GM12872 (cell line): Measurements from ENCODE around the gene IKBKE.

Source experiments
- CTCF ChIP-seq: IDR thresholded peaks from 3 replicates; pipeline ENCODE4 v1.5.1; 2011; ENCODE audit warnings: low read depth, mild to moderate bottlenecking, low read length, moderate library complexity; ENCODE audit not compliant: insufficient read depth

IKBKE gene

GRCh38 chr1:206510371-206510770 lies 40.1 kb downstream of the IKBKE start:
- no peak for TF ChIP-seq CTCF

- no peak for TF ChIP-seq CTCF
These were observed 41.2 kb downstream of the IKBKE start for GRCh38 chr1:206511362-206512057.

GRCh38 chr1:206512058-206512850 lies 42.0 kb downstream of the IKBKE start:
- TF ChIP-seq CTCF = no peak

GRCh38 chr1:206512851-206513180 lies 42.5 kb downstream of the IKBKE start:
- TF ChIP-seq CTCF = no peak

GRCh38 chr1:206513312-206514111 lies 43.2 kb downstream of the IKBKE start:
- no peak for TF ChIP-seq CTCF

GRCh38 chr1:206514813-206515387 lies 44.6 kb downstream of the IKBKE start:
- no peak for TF ChIP-seq CTCF

- no peak for TF ChIP-seq CTCF
These were observed 46.4 kb downstream of the IKBKE start for GRCh38 chr1:206516728-206516990.
